Gastroesophageal sphincter (tissue), 4 donors: ENCODE data around the gene MATN1. TPM values are rescaled to one million over a fixed set of nuclear protein-coding genes. Genes with fewer than 3 reads are reported as not detected.

Experiments used
- ATAC-seq: fragments of 150-250 bp; one replicate; pipeline ENCODE4 v1.9.1; 2016; ENCODE audit warnings: mild to moderate bottlenecking, moderate library complexity
- H3K27ac ChIP-seq, 4 donors: fragments of 200-600 bp; sonication (generic) in 3 of 4; 1 replicate in 3 of 4; 2 replicates in 1 of 4; pipeline ENCODE4 v1.5.1; 2016 to 2019
- H3K27me3 ChIP-seq: fragments of 200-600 bp; sonication (generic); one replicate; pipeline ENCODE4 v1.5.1; 2019
- H3K36me3 ChIP-seq, 2 donors: fragments of 200-600 bp; sonication (generic); one replicate each; pipeline ENCODE4 v1.5.1; 2019; ENCODE audit warnings: control low read depth in 1 of 2
- H3K4me1 ChIP-seq, 3 donors: fragments of 200-600 bp; sonication (generic); 1 replicate in 2 of 3; 2 replicates in 1 of 3; pipeline ENCODE4 v1.5.1; 2016 to 2019; ENCODE audit warnings: control low read depth in 2 of 3
- H3K4me3 ChIP-seq, 2 donors: fragments of 200-600 bp; sonication (generic); one replicate each; pipeline ENCODE4 v1.5.1; 2019; ENCODE audit warnings: mild to moderate bottlenecking in 1 of 2, moderate library complexity in 1 of 2
- H3K9me3 ChIP-seq, 3 donors: fragments of 200-600 bp; sonication (generic); one replicate each; pipeline ENCODE4 v1.5.1; 2017 to 2019; ENCODE audit warnings: control low read depth in 2 of 3
- EP300 ChIP-seq: sonication (generic); formaldehyde crosslinking; IDR thresholded peaks from one replicate; pipeline ENCODE4 v1.6.1; 2017; ENCODE audit warnings: antibody characterized with exemption, mild to moderate bottlenecking
- POLR2A ChIP-seq, 2 donors: fragments of 450-650 bp; IDR thresholded peaks; one replicate each; pipeline ENCODE4 v1.6.1; 2017; ENCODE audit warnings: antibody characterized with exemption in 2 of 2, mild to moderate bottlenecking in 2 of 2, moderate library complexity in 1 of 2
- POLR2AphosphoS5 ChIP-seq: sonication (generic); formaldehyde crosslinking; IDR thresholded peaks from one replicate; pipeline ENCODE4 v1.6.1; 2017; ENCODE audit warnings: antibody characterized with exemption
- WGBS, 2 donors: methylation state at CpG; one replicate each; pipeline ENCODE4 v1.1.5; 2018; ENCODE audit warnings: low coverage in 1 of 2; 5-methylcytosine and 5-hydroxymethylcytosine counted together
- total RNA-seq, 4 donors: library from RNA; depleted of rRNA; stranded (reverse); fragments of >200 nt; gene quantifications; one replicate each; pipeline ENCODE4 v1.1.0, GENCODE V29; 2016
- TF ChIP-seq, protein P1 (sequence below), 4 experiments: fragments of 200-600 bp in 2 of 4; fragments of 450-650 bp in 2 of 4; sonication (generic) in 1 of 4; IDR thresholded peaks; one replicate each; pipeline ENCODE4 v1.5.1; 2017 to 2019; ENCODE audit warnings: antibody characterized with exemption in 4 of 4, mild to moderate bottlenecking in 2 of 4, moderate library complexity in 2 of 4

The MATN1 gene
- total RNA-seq, 4 donors from 2014 or later = not detected

DNA sequence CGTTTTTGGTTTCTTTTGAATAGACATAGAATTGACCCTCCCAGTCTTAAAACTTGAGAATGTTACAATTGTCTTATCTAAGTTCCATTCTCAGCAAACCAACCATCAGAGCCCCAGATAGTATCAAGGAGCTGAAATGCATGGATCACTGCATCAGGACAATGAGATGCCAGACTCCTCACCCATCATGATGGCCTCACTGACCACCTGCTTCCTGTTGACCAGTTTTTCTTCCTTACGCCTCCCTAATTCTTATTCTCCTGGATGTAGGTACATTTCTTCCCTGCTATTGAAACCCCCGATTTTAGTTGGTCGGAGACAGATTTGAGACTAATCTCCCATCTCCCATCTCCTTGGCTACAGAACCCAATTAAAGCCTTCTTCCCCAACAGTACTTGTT is 17.7 kb downstream of the MATN1 start:
- no peaks in the 10 kb centered on the region for H3K27me3 ChIP-seq
- H3K4me3 ChIP-seq = no peak overlapping the region
- ATAC-seq = no peak
- no peak overlapping the region for H3K27ac ChIP-seq
- H3K36me3 ChIP-seq = no peaks in the 10 kb centered on the region
- TF ChIP-seq EP300 (no peak), POLR2AphosphoS5 (no peak), POLR2A (IDR thresholded peaks at IDR 0.05) (no peak)
- TF ChIP-seq, protein P1, sequence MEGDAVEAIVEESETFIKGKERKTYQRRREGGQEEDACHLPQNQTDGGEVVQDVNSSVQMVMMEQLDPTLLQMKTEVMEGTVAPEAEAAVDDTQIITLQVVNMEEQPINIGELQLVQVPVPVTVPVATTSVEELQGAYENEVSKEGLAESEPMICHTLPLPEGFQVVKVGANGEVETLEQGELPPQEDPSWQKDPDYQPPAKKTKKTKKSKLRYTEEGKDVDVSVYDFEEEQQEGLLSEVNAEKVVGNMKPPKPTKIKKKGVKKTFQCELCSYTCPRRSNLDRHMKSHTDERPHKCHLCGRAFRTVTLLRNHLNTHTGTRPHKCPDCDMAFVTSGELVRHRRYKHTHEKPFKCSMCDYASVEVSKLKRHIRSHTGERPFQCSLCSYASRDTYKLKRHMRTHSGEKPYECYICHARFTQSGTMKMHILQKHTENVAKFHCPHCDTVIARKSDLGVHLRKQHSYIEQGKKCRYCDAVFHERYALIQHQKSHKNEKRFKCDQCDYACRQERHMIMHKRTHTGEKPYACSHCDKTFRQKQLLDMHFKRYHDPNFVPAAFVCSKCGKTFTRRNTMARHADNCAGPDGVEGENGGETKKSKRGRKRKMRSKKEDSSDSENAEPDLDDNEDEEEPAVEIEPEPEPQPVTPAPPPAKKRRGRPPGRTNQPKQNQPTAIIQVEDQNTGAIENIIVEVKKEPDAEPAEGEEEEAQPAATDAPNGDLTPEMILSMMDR (IDR thresholded peaks at IDR 0.05) = no peak
- H3K4me1 ChIP-seq = peaks cover 0 to 50% (median 10%) of the 10 kb centered on the region in 3 donors
- WGBS, 2 donors = 84 to 98% methylated on average over 4 of the region's 4 CpGs
- H3K9me3 ChIP-seq = no peaks in the 10 kb centered on the region

DNA sequence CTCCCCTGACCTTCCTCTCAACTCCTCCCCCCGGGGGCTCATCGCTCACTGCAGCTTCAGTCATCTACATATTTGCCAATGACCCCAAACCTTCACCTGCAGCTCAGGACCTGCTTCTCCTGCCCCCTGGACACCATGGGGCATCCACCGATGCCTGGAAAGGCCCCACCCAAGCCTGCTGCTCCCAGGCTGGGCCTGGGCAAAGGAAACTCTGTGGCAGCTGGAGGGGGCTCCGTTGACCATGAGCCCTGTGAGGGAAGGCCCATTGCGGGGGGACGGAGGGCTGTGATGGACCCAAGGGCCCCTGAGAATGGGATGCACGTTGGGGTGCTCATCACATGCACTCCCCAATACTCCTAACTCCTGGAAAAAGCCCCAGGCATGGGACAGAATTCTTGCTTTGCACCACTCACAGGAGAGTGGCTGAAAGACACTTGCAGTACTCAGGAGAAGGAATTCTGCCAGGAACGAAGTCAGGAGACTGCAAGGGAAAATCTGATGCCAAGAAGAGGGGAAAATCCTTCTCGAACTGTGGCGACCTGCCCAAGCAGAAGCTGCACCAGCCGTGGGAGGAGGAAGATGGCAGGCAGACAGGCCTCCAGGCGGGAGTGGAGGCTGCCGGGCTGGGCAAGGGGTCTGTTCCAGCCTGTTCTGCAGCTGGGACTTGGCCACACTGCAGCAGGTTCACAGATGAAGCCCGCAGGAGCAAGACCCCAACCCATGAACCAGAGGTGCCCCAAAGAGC is 18.4 kb downstream of the MATN1 start:
- H3K36me3 ChIP-seq = no peaks in the 10 kb centered on the region
- peaks cover 0 to 56% (median 10%) of the 10 kb centered on the region in 3 donors for H3K4me1 ChIP-seq
- no peak for ATAC-seq
- H3K27me3 ChIP-seq = no peaks in the 10 kb centered on the region
- no peaks in the 10 kb centered on the region for H3K9me3 ChIP-seq
- 40% methylated on average over 1 of the region's 14 CpGs; no CpG with 5 or more reads in 1 of the 2 donors for WGBS, 2 donors
- no peak for TF ChIP-seq EP300
- TF ChIP-seq POLR2A (IDR thresholded peaks at IDR 0.05) = no peak
- peak; percentile 26 for TF ChIP-seq POLR2AphosphoS5
- peak overlapping the region in 1 of 4 donors; percentile 33 for H3K27ac ChIP-seq
- no peak overlapping the region for H3K4me3 ChIP-seq

DNA sequence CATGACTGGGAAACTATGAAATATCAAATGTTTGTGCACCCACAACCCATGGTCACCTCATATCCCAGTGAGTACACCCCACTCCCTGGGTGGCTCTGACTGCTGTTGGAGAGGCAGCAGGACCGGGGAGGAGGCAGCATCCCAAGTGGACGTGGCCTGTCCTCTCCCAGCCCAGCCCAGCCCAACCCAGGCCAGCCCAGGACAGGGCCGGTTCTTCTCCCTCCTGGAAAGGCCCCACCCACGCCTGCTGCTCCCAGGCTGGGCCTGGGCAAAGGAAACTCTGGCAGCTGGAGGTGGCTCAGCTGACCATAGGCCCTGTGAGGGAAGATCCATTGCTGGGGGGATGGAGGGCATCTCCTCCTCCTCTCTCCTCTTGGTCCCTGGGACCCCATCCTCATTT is 19.1 kb downstream of the MATN1 start:
- H3K9me3 ChIP-seq = no peaks in the 10 kb centered on the region
- no peaks in the 10 kb centered on the region for H3K36me3 ChIP-seq
- H3K27ac ChIP-seq = peak overlapping the region in 1 of 4 donors; percentile 33
- no peak overlapping the region for H3K4me3 ChIP-seq
- ATAC-seq = peak; percentile 71
- no CpG with 5 or more reads among the region's 4 CpGs for WGBS, 2 donors
- no peaks in the 10 kb centered on the region for H3K27me3 ChIP-seq
- peaks cover 0 to 57% (median 10%) of the 10 kb centered on the region in 3 donors for H3K4me1 ChIP-seq
- no peak for TF ChIP-seq POLR2AphosphoS5
- TF ChIP-seq POLR2A (IDR thresholded peaks at IDR 0.05) = no peak
- no peak for TF ChIP-seq EP300
- TF ChIP-seq, protein P1 (IDR thresholded peaks at IDR 0.05) = no peak

GRCh38 chr1:30702823-30703222 is 20.6 kb downstream of the MATN1 start:
- TF ChIP-seq POLR2AphosphoS5 (no peak), POLR2A (IDR thresholded peaks at IDR 0.05) (no peak), EP300 (no peak)
- TF ChIP-seq, protein P1 (IDR thresholded peaks at IDR 0.05) = no peak
- Histone ChIP-seq H3K36me3 (no peaks in the 10 kb centered on the region), H3K4me3 (no peak overlapping the region), H3K27me3 (no peaks in the 10 kb centered on the region), H3K9me3 (no peaks in the 10 kb centered on the region), H3K4me1 (peaks cover 0 to 67% (median 12%) of the 10 kb centered on the region in 3 donors), H3K27ac (no peak overlapping the region)
- no peak for ATAC-seq

- Histone ChIP-seq H3K4me3 (no peak overlapping the region), H3K27ac (peak overlapping the region in 1 of 4 donors; percentile 46), H3K9me3 (no peaks in the 10 kb centered on the region), H3K4me1 (peaks cover 0 to 62% (median 14%) of the 10 kb centered on the region in 3 donors), H3K36me3 (no peaks in the 10 kb centered on the region), H3K27me3 (no peaks in the 10 kb centered on the region)
- ATAC-seq = no peak
- TF ChIP-seq POLR2A (IDR thresholded peaks at IDR 0.05) (no peak), EP300 (no peak), POLR2AphosphoS5 (no peak)
- TF ChIP-seq, protein P1 (IDR thresholded peaks at IDR 0.05) = no peak
- WGBS, 2 donors = 62 to 81% methylated on average over 2 of the region's 2 CpGs
Observed at GRCh38 chr1:30701258-30701633, 22.1 kb downstream of the MATN1 start.
